HG02588 (cell line): ENCODE results near the gene CHRM5.
"Not testable (repeated sequence)": the region's sequence is repeated elsewhere in the genome, so short reads cannot be mapped to it uniquely, and the experiment has no call there.

Source experiments
- ATAC-seq: cut with Tn5 transposase; IDR thresholded peaks from one replicate; pipeline ENCODE4 v1.9.1; 2021; ENCODE audit warnings: mild to moderate bottlenecking, moderate library complexity; ENCODE audit not compliant: unreplicated experiment

CHRM5 gene

GRCh38 chr15:33985751-33986150 lies 17.5 kb downstream of the CHRM5 start:
- ATAC-seq: no peak

GRCh38 chr15:33987444-33987843 lies 19.1 kb downstream of the CHRM5 start:
- ATAC-seq: no peak

GRCh38 chr15:33988384-33988783 lies 20.1 kb downstream of the CHRM5 start:
- ATAC-seq: no peak

- ATAC-seq: no peak
These were observed 25.8 kb downstream of the CHRM5 start for GRCh38 chr15:33994005-33994615.

DNA sequence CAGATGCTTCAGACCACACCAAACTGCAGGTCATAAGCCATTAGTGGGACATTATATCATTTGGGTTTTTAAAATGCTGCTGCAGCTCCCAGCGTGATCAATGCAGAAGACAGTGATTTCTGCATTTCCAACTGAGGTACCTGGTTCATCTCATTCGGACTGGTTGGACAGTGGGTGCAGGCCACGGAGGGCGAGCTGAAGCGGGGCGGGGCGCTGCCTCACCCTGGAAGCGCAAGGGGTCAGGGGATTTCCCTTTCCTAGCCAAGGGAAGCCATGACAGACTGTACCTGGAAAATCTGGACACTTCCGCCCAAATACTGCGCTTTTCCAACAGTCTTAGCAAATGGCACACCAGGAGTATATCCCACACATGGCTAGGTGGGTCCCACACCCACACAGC lies 27.4 kb downstream of the CHRM5 start:
- ATAC-seq: not testable (repeated sequence)

GRCh38 chr15:34001536-34001935 lies 33.2 kb downstream of the CHRM5 start:
- ATAC-seq: no peak

DNA sequence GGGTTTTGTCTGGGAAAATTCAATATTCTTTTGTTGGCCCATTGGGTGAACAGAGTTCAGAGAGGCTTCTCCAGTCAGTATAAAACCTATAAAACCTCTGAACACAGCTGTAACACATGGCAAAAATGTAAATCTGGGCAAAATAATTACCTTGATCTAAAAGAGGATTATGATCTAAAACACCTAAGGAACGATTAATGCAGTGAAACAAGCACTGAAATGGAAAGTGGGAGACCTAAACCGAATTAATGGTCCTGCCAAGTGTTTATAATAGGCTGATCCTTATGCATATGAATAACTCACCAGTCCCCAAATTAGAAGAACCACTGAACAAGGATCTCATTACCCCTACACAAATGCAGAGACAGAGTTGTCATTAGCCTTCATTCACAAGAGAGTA lies 38.1 kb downstream of the CHRM5 start:
- no peak for ATAC-seq

DNA sequence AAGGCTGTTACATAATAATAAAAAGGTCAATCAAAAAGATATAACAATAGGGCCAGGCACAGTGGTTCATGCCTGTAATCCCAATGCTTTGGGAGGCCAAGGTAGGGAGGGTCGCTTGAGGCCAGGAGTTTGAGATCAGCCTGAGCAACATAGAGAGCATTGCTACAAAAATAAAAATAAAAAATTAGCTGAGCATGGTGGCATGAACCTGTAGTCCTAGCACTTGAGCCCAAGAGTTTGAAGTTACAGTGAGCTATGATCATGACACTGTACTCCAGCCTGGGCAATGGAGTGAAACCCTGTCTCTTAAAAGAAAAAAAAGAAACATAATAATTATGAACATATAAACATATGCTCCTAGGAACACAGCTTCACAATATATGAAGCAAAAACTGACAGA lies 41.4 kb downstream of the CHRM5 start:
- ATAC-seq: no peak

- no peak for ATAC-seq
These were observed 42.6 kb downstream of the CHRM5 start for GRCh38 chr15:34010921-34011320.

GRCh38 chr15:34011481-34011880 lies 43.2 kb downstream of the CHRM5 start:
- ATAC-seq: no peak

DNA sequence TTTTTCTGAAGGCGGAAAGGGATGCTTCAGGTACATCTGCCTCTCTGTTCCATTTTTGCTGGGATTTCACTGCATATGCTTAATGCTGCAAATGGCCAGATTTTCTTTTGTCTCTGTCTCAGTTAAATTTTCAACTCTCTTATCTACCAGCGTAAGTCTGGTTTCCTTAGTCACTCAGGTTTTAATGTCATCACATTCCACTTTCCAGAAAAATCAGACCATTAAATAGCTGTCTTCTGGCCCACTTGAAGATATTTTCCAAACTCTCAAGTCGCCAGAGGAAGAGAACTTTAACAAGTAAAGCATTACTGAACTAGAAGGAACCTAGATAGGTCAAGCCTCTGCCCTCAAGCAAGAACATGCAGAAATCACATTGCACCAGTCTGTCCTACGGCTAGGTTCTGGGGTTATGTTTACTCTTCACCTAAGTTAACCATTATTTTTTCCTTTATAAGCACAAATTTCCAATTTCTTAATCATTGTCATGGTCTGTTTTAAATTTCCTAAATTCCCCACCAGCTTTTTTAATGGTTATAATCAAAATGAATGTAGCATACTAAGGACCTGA lies 44.2 kb downstream of the CHRM5 start:
- ATAC-seq: no peak

- ATAC-seq: no peak
These were observed 45.4 kb downstream of the CHRM5 start for GRCh38 chr15:34013746-34014145.

DNA sequence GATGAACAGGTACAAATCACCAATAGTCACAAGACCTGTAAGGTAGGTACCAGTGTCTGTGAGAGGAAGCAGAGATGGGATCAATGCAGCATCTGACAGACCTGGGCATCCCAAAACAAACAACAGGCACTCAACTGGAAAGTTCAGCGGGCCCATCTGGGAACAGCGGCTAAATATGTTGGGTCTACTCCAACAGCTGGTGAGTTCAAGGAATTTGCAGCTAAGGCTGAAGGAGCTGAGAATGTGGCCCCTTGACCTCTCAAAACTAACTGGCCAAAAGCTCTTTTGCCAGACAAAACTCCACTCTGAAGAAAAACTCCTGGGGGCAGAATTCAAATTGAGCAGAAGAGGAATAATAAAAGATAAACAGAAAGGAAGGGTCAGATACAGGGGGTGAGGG lies 46.3 kb downstream of the CHRM5 start:
- no peak for ATAC-seq

- no peak for ATAC-seq
These were observed 49.8 kb downstream of the CHRM5 start for GRCh38 chr15:34018021-34018645.

- ATAC-seq: not testable (repeated sequence)
These were observed 50.4 kb downstream of the CHRM5 start for GRCh38 chr15:34018738-34019137.

GRCh38 chr15:34019369-34019990 lies 51.2 kb downstream of the CHRM5 start:
- ATAC-seq: no peak

DNA sequence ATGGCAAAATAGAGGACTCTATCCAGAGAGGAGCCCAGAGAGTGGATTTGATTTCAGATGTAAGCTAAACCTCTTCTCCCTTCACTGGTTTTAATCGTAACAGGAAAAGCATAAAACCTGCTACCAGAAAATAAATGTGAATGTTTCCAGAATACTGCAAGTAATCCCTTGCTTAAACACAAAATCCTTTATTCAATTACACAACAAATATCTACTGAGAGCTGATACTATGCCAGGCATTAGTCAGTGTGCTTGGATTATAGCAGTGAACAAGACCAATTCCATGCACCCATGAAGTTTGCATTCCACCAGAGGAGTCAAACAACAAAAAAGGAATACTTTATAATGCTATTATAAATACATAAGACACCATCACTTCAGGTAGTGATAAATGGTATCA lies 55.6 kb downstream of the CHRM5 start:
- no peak for ATAC-seq

GRCh38 chr15:34025252-34025651 lies 57.0 kb downstream of the CHRM5 start:
- no peak for ATAC-seq

GRCh38 chr15:34027606-34028005 lies 59.3 kb downstream of the CHRM5 start:
- no peak for ATAC-seq

GRCh38 chr15:34031987-34032760 lies 63.9 kb downstream of the CHRM5 start:
- ATAC-seq: no peak
